ENCODE measurements around the gene POLDIP3. TPM values are rescaled to one million over a fixed set of nuclear protein-coding genes. Genes with fewer than 3 reads are reported as not detected.
A peak's percentile ranks its signal among the peaks of the same experiment; 100 is the strongest.

Gene POLDIP3
- total RNA-seq, 4 donors from 2014 or later, result 30.6 to 50.7 (median 37.2) TPM

GRCh38 chr22:42632096-42632495 lies 17.4 kb upstream of the POLDIP3 start:
- Histone ChIP-seq H3K4me1 (peaks cover 3 to 49% (median 12%) of the 10 kb centered on the region in 3 donors), H3K9me3 (no peaks in the 10 kb centered on the region), H3K27ac (peak overlapping the region in 2 of 4 donors; percentile 40 to 41), H3K27me3 (no peaks in the 10 kb centered on the region), H3K36me3 (peaks cover 0 to 95% of the 10 kb centered on the region in 2 donors), H3K4me3 (no peak overlapping the region)
- TF ChIP-seq POLR2A (IDR thresholded peaks at IDR 0.05) (no peak), CTCF (IDR thresholded peaks at IDR 0.05) (peak in 1 of 4 experiments; percentile 29), EP300 (IDR thresholded peaks at IDR 0.05) (no peak)
- ATAC-seq, result no peak
- WGBS, 2 donors (ENCODE audit: low coverage in 1 of 2), result 58 to 73% methylated on average over 4 to 5 of the region's 13 CpGs

GRCh38 chr22:42630901-42631602 lies 16.4 kb upstream of the POLDIP3 start:
- Histone ChIP-seq H3K27ac (peak overlapping the region in 2 of 4 donors; percentile 40 to 41), H3K36me3 (peaks cover 0 to 98% of the 10 kb centered on the region in 2 donors), H3K27me3 (no peaks in the 10 kb centered on the region), H3K4me1 (peaks cover 3 to 41% (median 10%) of the 10 kb centered on the region in 3 donors), H3K9me3 (no peaks in the 10 kb centered on the region), H3K4me3 (no peak overlapping the region)
- ATAC-seq, result no peak
- WGBS, 2 donors (ENCODE audit: low coverage in 1 of 2), result 85 to 86% methylated on average over 7 to 10 of the region's 28 CpGs
- TF ChIP-seq POLR2A (IDR thresholded peaks at IDR 0.05) (no peak), CTCF (IDR thresholded peaks at IDR 0.05) (no peak), EP300 (IDR thresholded peaks at IDR 0.05) (no peak), POLR2AphosphoS5 (IDR thresholded peaks at IDR 0.05) (no peak)

- no peak overlapping the region for H3K4me3 ChIP-seq
- H3K27me3 ChIP-seq, result no peaks in the 10 kb centered on the region
- no peak overlapping the region for H3K27ac ChIP-seq
- peaks cover 0 to 100% of the 10 kb centered on the region in 2 donors for H3K36me3 ChIP-seq
- peaks cover 0 to 32% (median 3%) of the 10 kb centered on the region in 3 donors for H3K4me1 ChIP-seq
- 96 to 97% methylated on average over 3 to 10 of the region's 18 CpGs for WGBS, 2 donors (ENCODE audit: low coverage in 1 of 2)
- no peak for ATAC-seq
- no peak for TF ChIP-seq POLR2A (IDR thresholded peaks at IDR 0.05)
- no peak for TF ChIP-seq CTCF (IDR thresholded peaks at IDR 0.05)
- no peak for TF ChIP-seq EP300 (IDR thresholded peaks at IDR 0.05)
- no peak for TF ChIP-seq POLR2AphosphoS5 (IDR thresholded peaks at IDR 0.05)
- H3K9me3 ChIP-seq, result no peaks in the 10 kb centered on the region
These were observed 15.5 kb upstream of the POLDIP3 start for GRCh38 chr22:42630211-42630610.

- Histone ChIP-seq H3K4me1 (peaks cover 0 to 37% (median 0%) of the 10 kb centered on the region in 3 donors), H3K4me3 (no peak overlapping the region), H3K27me3 (no peaks in the 10 kb centered on the region), H3K27ac (no peak overlapping the region), H3K9me3 (no peaks in the 10 kb centered on the region), H3K36me3 (peaks cover 0 to 100% of the 10 kb centered on the region in 2 donors)
- no CpG with 5 or more reads among the region's 9 CpGs for WGBS, 2 donors (ENCODE audit: low coverage in 1 of 2)
- TF ChIP-seq POLR2A (IDR thresholded peaks at IDR 0.05) (no peak), EP300 (IDR thresholded peaks at IDR 0.05) (no peak), POLR2AphosphoS5 (IDR thresholded peaks at IDR 0.05) (no peak), CTCF (IDR thresholded peaks at IDR 0.05) (no peak)
- ATAC-seq, result no peak
These were observed 13.3 kb upstream of the POLDIP3 start for GRCh38 chr22:42627981-42628380.

Data from gastroesophageal sphincter (tissue), 4 donors.